Smooth muscle cell (in vitro differentiated cells): ENCODE results near the gene NFIX. TPM values are rescaled to one million over a fixed set of nuclear protein-coding genes. Genes with fewer than 3 reads are reported as not detected.
A peak's percentile ranks its signal among the peaks of the same experiment; 100 is the strongest.

Experiments used
- DNase-seq: peaks from one replicate; lab custom pipeline; 2025; ENCODE audit not compliant: unreplicated experiment; lab: John Stamatoyannopoulos, UW
- H2AFZ ChIP-seq: fragments of 200-600 bp; sonication (generic); 2 replicates; pipeline ENCODE4 v1.6.0; 2016; ENCODE audit warnings: antibody characterized with exemption, low read depth, mild to moderate bottlenecking
- H3F3A ChIP-seq: fragments of 200-600 bp; sonication (generic); 2 replicates; pipeline ENCODE4 v1.6.0; 2017; ENCODE audit warnings: antibody characterized with exemption, low read depth
- H3K27ac ChIP-seq: fragments of 200-600 bp; sonication (generic); 2 replicates; pipeline ENCODE4 v1.5.1; 2016; ENCODE audit warnings: low read depth, mild to moderate bottlenecking
- H3K27me3 ChIP-seq: fragments of 200-600 bp; sonication (generic); 2 replicates; pipeline ENCODE4 v1.6.1; 2016; ENCODE audit warnings: low read depth, mild to moderate bottlenecking
- H3K36me3 ChIP-seq: fragments of 200-600 bp; sonication (generic); 2 replicates; pipeline ENCODE4 v1.5.1; 2016; ENCODE audit warnings: low read depth
- H3K4me1 ChIP-seq: fragments of 200-600 bp; sonication (generic); 2 replicates; pipeline ENCODE4 v1.5.1; 2016; ENCODE audit warnings: low read depth
- H3K4me2 ChIP-seq: fragments of 200-600 bp; sonication (generic); 2 replicates; pipeline ENCODE4 v1.6.0; 2016; ENCODE audit warnings: mild to moderate bottlenecking
- H3K4me3 ChIP-seq: fragments of 200-600 bp; sonication (generic); 2 replicates; pipeline ENCODE4 v1.5.1; 2016; ENCODE audit warnings: mild to moderate bottlenecking
- H3K79me2 ChIP-seq: fragments of 200-600 bp; sonication (generic); 2 replicates; pipeline ENCODE4 v1.6.0; 2016; ENCODE audit warnings: low read depth, mild to moderate bottlenecking
- H3K9ac ChIP-seq: fragments of 200-600 bp; sonication (generic); 2 replicates; pipeline ENCODE4 v1.6.0; 2016; ENCODE audit warnings: low read depth
- H3K9me3 ChIP-seq: fragments of 200-600 bp; sonication (generic); replicated peaks from 2 replicates; pipeline ENCODE4 v1.5.1; 2016; ENCODE audit warnings: low read depth
- H4K20me1 ChIP-seq: fragments of 200-600 bp; sonication (generic); 2 replicates; pipeline ENCODE4 v1.6.0; 2016; ENCODE audit warnings: low read depth
- CTCF ChIP-seq: fragments of 200-600 bp; sonication (generic); IDR thresholded peaks from 2 replicates; pipeline ENCODE4 v1.5.1; 2017; ENCODE audit warnings: borderline replicate concordance, mild to moderate bottlenecking, antibody characterized with exemption; ENCODE audit not compliant: insufficient read depth, poor library complexity, severe bottlenecking
- WGBS: methylation state at CpG from one replicate; pipeline ENCODE4 v1.1.7; 2016; ENCODE audit warnings: low lambda C conversion rate; 5-methylcytosine and 5-hydroxymethylcytosine counted together
- polyA plus RNA-seq: library from polyadenylated mRNA; unstranded; fragments of >200 nt; fragmentation: Nextera tagmentation; extraction: Ambion mirVana; gene quantifications from 2 replicates; pipeline ENCODE4 v1.2.1, GENCODE V29; 2016
- total RNA-seq: library from RNA; depleted of rRNA; stranded (reverse); fragments of >200 nt; gene quantifications from 2 replicates; pipeline ENCODE4 v1.2.3, GENCODE V29; 2014

Gene NFIX
- total and polyA plus RNA-seq, 2 experiments from 2014 or later, result 1.9 to 2.3 TPM

- no peak for TF ChIP-seq CTCF
Observed at GRCh38 chr19:13054626-13055212, 59.4 kb downstream of the NFIX start.

GRCh38 chr19:13055213-13056051 is 60.2 kb downstream of the NFIX start:
- peak overlapping the region; percentile 69 for H3K4me2 ChIP-seq
- H3K79me2 ChIP-seq, result no peaks in the 10 kb centered on the region
- H3K9ac ChIP-seq, result peak overlapping the region; percentile 76
- peak overlapping the region; percentile 94 for H3K27ac ChIP-seq
- H2AFZ ChIP-seq, result no peak overlapping the region
- no peaks in the 10 kb centered on the region for H3K36me3 ChIP-seq
- H4K20me1 ChIP-seq, result no peaks in the 10 kb centered on the region
- 6% methylated on average over 29 of the region's 29 CpGs for WGBS
- peaks cover 9% of the 10 kb centered on the region for H3F3A ChIP-seq
- TF ChIP-seq CTCF, result no peak
- no peaks in the 10 kb centered on the region for H3K27me3 ChIP-seq
- peaks cover 65% of the 10 kb centered on the region for H3K4me1 ChIP-seq
- H3K9me3 ChIP-seq, result no peaks in the 10 kb centered on the region
- DNase-seq, result peak; percentile 60
- H3K4me3 ChIP-seq, result peak overlapping the region; percentile 19

More at GRCh38 chr19:13054626-13055212, 59.4 kb downstream of the NFIX start:
- DNase-seq, result peak; percentile 20
- 17% methylated on average over 11 of the region's 11 CpGs for WGBS
- Histone ChIP-seq H3K36me3 (no peaks in the 10 kb centered on the region), H4K20me1 (no peaks in the 10 kb centered on the region), H3K9me3 (no peaks in the 10 kb centered on the region), H3K4me3 (no peak overlapping the region), H3F3A (peaks cover 9% of the 10 kb centered on the region), H3K4me1 (peaks cover 61% of the 10 kb centered on the region), H3K27me3 (no peaks in the 10 kb centered on the region), H3K79me2 (no peaks in the 10 kb centered on the region), H3K27ac (peak overlapping the region; percentile 94), H2AFZ (peak overlapping the region; percentile 60), H3K4me2 (peak overlapping the region; percentile 69), H3K9ac (peak overlapping the region; percentile 76)

GRCh38 chr19:13056052-13056660 is 60.9 kb downstream of the NFIX start:
- no peaks in the 10 kb centered on the region for H3K36me3 ChIP-seq
- H3K9me3 ChIP-seq, result no peaks in the 10 kb centered on the region
- DNase-seq, result no peak
- H3K9ac ChIP-seq, result peak overlapping the region; percentile 76
- peak overlapping the region; percentile 19 for H3K4me3 ChIP-seq
- no peak for TF ChIP-seq CTCF
- H2AFZ ChIP-seq, result no peak overlapping the region
- peak overlapping the region; percentile 69 for H3K4me2 ChIP-seq
- no peaks in the 10 kb centered on the region for H3K79me2 ChIP-seq
- 20% methylated on average over 17 of the region's 17 CpGs for WGBS
- peak overlapping the region; percentile 94 for H3K27ac ChIP-seq
- H3K27me3 ChIP-seq, result no peaks in the 10 kb centered on the region
- H4K20me1 ChIP-seq, result no peaks in the 10 kb centered on the region
- H3K4me1 ChIP-seq, result peaks cover 67% of the 10 kb centered on the region
- peaks cover 9% of the 10 kb centered on the region for H3F3A ChIP-seq
